NCI-H345 (cell line): ENCODE measurements around the gene KCND3.

Experiments used
- DNase-seq: peaks from one replicate; lab custom pipeline; 2025; lab: John Stamatoyannopoulos, UW

KCND3 gene

GRCh38 chr1:111959436-111959835 lies 30.0 kb downstream of the KCND3 start:
- DNase-seq, result no peak

GRCh38 chr1:111958851-111959250 lies 30.6 kb downstream of the KCND3 start:
- no peak for DNase-seq

DNA sequence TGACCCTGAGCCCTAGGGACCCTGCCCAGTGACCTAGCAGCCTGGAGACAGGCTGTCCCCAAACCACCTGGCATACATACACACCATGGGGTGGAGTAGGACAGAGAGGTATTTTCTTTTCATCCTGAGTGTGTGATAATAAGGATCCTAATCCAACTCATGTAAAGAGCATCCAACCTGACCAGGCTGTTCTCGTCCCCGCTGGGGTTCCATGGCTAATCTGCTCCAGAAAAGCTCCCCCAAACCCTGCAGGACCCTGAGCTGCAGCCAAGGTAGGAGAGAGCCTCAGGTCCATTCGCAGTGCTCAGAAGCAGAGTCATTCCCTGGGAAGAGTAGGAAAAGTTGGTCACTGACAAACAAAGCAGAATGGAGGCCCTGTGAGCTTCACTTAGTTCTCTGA lies 31.4 kb downstream of the KCND3 start:
- no peak for DNase-seq

DNA sequence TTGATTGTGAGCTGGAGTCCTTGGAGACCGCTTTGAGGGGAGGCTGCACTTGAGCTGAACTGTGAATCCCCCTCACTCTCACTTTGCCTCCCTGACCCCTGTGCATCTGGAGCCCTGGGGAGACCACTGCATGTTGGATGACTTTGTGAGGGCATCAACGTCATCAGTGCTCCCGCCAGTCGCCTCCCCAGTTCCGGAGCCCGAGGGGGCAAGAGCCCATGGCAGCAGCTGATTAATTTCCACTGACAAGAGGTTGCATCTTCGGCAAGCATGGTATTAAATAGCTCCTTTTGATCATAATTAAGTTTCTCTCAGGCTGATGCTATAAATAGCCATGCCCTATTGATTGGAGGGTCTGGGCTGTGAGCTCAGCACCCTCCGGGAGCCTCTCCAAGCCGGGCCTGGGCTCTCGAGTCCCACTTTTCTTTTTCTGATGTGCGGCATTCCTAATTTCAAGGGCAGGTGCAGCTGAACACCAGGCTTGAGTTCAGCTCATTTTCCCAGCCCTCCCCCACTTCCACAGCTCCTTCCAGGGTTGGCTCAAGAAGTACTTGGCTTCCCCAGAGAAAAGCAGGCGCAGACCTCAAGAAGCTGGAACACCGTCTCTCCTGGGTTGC lies 33.2 kb downstream of the KCND3 start:
- DNase-seq, result peak; percentile 4

GRCh38 chr1:111955755-111956154 lies 33.7 kb downstream of the KCND3 start:
- peak; percentile 20 for DNase-seq

DNA sequence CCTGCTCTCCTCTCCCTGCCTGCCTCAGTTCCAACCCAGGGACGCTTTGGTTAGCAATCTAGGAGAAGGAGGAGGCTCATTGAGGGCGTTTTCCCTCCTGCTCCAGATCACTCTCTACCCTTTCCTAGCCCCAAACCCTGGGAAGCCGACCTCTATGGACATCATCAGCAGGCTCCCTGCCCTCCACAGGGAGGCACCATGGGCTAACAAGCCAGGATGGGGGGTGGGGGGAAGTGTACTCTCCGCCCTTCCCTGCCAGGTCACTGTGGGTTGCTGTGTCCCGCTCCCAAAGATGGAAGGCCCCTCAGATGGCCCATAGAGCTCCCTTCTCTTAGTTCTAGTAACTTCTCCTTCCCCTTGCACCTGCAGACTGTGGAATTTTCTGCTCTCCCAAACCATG lies 35.7 kb downstream of the KCND3 start:
- no peak for DNase-seq

DNA sequence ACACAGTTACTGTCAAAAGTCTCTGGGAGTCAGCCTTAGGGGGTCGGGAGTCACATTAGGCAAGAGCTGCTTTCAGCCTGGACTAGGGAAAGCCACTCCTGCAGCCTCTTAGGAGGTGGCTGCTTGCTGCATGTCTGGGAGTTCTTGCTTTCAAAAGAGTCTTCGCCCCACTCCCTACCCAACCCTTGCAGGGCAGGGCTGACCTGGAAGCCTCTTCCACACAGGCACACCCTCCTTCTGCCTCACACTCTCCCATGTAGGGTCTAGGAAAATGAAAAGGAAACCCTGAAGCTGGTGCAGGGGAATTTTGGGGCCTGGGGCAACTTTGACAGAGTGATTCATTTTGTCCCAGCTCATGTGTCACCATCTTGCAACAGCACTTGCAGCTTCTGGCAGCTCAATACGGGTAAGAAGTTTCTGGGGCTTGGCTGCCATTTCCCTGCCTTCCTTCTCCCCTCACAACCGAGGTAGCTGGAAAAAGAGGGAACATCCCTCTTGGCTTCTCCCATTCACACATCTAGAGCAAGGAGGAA lies 37.3 kb downstream of the KCND3 start:
- DNase-seq, result no peak

DNA sequence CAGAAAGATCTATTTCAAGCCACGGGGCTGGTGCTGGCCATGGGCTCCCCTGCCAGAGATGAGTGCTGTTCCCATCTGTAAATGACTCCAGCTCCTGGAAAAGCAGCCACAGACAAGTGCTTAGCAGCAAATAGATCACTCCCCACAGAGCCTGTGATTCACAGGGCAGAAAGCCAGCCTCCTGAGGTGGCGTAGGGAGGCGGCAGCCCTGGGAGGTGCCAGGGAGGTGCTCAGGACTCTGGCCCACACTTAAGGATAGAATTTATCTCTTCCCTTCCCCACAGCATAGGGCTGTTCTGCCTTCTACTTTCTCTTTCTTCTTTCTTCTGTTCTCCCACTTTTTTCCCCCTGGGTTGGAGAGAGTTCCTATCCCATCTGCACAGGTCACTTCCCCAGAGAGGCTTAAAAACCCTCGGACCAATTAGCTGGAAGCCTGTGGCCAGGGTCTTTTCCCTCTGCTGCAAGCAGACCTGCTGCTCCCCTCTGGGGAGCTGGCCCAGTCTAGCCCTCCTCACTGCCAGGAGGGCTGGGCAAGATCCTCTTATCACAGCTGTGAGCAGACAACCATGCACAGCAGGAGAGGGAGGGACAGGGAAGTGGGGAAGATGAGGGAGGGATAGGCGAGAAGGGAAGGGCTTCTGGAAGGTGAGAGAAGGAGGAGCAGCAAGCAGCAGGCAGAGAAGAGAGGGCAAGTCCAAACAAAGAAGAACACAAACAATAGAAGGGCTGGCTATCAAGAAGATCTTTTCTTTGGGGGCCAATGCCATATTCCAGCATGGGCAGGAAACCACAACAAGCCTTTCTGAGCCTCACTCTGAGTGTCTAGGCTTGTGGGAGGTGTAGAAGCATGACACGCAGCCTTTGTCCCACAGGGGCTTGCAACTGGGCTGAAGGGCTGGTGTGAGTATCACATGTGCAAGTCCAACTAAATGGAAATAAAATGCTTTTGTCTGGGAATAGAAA lies 41.0 kb downstream of the KCND3 start:
- DNase-seq, result peak; percentile 70

DNA sequence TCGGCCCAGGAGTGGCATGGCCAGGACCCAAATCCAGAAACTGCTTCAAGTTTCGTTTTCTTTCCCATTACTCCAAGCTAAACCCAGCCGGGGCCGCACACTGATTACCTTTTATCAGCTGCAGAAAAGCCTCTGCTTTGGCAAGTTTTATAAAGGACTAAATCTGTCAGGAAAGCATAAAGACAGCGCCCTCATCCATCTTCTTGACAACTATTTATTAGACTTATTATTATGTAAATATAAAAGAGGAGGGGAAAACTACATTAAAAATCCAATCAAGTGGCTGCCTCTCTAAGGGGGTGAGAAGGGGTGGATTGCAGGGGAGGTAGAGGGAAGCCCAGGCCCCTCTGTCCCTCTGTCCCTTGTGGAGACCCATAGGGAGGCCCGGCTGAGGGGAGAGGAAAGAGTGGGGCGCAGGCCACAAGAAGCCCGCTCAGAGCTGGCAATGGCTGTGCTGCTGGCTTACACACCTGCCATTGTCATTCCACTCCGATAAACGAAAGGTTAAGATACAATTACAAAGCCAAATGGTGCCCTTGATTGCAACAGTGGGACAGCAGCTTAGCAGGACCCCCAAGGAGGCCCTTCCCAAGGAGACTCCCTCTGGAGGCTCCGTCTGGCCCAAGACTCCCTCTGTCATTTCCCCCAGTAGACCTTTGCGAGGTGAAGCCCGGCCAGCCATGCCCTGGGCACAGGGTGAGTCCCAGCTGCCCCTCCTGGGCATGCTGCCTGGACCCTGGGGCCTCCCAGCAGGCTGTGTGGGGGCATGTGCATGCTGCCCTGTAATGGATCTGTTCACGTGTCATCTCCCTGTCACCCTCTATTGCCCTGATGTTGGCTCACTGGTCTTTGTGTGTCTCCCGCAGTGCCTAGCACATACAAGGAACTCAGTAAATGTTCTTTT lies 45.4 kb downstream of the KCND3 start:
- DNase-seq, result peak; percentile 4

- DNase-seq, result no peak
Measured at GRCh38 chr1:111943066-111943465, 46.4 kb downstream of the KCND3 start.

GRCh38 chr1:111938536-111938935 lies 50.9 kb downstream of the KCND3 start:
- DNase-seq, result no peak

GRCh38 chr1:111938123-111938522 lies 51.3 kb downstream of the KCND3 start:
- no peak for DNase-seq

GRCh38 chr1:111937147-111937725 lies 52.2 kb downstream of the KCND3 start:
- DNase-seq, result no peak

DNA sequence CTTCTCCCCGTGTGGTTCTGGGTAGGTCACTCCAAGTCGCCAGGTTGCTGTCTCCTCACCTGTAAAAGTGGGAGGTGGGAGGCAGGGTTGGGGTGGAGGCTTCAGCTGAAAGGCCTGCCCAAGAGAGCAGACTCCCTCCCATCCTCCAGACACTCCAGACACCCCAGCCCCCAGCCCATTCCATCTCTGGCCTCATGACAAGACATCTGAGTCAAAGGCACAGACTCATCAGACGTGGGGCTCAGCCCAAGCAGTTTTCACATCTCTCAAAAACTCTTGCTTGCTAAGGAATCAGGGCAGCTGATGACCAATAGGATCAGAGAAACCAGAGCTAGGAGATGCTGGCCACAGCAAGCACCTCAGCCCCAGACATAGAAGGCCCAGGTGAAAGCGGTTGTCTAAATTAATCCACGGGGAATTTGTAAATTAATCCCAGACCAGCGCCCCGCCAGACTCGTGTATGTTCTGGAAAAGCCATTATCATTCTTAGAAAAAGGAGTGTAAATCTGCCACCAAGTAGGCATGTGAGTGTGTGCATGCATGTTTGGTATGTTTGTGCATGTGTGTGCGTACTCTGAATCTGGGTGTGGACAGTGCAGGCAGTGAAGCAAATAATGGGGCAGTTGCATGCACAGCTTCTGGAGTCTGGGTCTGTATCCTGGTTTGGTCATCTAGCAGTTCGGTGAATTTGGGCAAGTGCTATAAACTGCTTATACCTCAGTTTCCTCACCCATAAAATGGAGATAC lies 55.2 kb downstream of the KCND3 start:
- no peak for DNase-seq

- DNase-seq, result no peak
Measured at GRCh38 chr1:111930356-111930755, 59.1 kb downstream of the KCND3 start.

GRCh38 chr1:111928531-111928930 lies 60.9 kb downstream of the KCND3 start:
- DNase-seq, result no peak

DNA sequence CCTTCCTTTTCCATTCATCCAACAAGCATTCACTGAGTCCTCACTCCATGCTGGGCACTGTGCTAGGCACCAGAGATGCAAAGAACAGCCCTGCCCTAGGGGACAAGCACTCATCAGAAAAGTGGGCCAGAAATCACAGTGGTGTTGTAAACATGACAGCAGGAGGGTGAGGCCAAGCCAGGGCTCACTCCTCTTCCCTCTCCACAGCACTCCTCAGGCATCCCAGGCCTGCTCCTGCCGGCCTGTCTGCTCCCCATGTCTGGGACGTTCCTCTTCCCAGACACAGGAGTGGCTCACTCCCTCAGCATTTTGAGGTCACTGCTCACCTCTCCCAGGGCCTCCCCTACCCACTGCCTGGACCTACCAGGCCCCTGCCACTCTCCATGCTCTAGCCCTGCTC lies 61.8 kb downstream of the KCND3 start:
- DNase-seq, result no peak

DNA sequence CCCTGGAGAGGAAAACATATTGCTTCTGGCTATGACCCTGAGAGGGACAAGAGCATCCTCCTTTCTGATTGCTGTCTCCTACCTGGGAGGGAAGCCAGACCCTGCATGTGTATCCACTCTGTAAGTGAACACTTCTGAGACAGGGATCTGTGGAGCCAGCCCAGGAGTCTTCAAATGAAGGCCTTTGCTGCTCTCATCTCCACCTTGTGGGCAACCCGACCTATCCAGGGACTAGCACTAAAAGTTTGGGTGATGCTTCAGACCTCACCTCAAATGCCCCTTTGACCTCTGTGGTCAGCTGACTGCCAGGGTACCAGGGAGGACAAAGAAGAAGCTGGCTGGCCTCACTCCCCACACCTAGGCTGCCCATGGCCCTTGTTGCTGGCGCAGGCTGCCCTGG lies 64.7 kb downstream of the KCND3 start:
- no peak for DNase-seq

DNA sequence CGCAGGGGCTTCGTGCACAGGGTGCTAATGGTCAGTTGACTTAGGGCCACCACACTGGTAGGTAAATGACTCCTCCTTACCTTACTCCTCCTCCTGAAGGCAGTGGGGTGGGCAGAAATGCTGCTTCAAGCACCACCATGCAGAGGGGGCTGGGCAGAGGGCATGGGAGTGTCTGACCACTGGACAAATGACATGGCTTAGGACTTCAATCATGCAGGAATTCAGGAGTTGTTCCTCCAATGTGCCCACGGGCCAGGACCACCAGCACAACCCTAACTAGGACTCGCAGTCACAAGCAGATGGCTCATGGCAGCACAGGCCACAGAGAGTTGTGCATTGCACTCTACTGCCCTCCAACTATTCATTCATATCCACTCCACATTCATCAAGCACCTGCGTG lies 65.7 kb downstream of the KCND3 start:
- DNase-seq, result no peak

DNA sequence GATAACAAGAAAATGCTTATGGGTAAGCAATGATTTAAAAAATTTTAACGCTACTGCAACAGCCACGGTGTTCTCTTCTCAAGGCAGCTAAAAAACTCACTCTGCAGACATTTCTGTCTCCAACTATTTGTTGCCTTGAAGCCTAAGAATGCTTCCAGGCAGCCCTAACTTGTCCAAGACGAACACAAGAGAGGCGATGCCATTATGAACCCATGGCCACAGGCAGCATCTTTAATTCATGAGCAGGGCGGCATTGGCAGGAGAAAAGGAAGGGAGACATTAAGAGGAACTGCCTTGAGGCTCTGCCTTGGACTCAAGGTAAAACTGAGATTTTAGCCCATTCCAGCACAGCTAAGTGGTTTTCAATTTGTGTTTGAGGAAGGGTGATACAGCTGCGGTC lies 67.5 kb downstream of the KCND3 start:
- DNase-seq, result no peak
